IPS-NIHi7 (cell line): ENCODE data around the gene NFAT5.
"Not testable (repeated sequence)": the region's sequence is repeated elsewhere in the genome, so short reads cannot be mapped to it uniquely, and the experiment has no call there.

Experiments
- DNase-seq: peaks from one replicate; pipeline ENCODE4 v3.0.0; 2012; ENCODE audit warnings: mixed read lengths; ENCODE audit errors: extremely low spot score

Gene NFAT5

GRCh38 chr16:69637206-69637865 lies 71.6 kb downstream of the NFAT5 start:
- DNase-seq: not testable (repeated sequence)

DNA sequence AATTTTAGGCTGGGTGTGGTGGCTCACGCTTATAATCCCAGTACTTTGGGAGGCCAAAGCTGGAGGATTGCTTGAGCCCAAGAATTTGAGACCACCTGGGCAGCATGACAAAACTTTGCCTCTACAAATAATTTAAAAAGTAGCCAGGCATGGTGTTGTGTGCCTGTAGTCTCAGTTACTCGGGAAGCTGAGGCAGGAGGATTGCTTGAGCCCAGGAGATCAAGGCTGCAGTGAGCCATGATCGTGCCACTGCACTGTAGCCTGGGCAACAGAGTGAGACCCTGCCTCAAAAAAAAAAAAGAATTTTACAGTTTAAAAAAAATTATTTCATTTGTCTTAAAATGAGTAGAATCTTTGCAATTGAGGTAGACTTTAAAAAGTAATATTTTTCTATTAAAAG lies 78.2 kb downstream of the NFAT5 start:
- not testable (repeated sequence) for DNase-seq

GRCh38 chr16:69644790-69645189 lies 79.0 kb downstream of the NFAT5 start:
- no peak for DNase-seq

DNA sequence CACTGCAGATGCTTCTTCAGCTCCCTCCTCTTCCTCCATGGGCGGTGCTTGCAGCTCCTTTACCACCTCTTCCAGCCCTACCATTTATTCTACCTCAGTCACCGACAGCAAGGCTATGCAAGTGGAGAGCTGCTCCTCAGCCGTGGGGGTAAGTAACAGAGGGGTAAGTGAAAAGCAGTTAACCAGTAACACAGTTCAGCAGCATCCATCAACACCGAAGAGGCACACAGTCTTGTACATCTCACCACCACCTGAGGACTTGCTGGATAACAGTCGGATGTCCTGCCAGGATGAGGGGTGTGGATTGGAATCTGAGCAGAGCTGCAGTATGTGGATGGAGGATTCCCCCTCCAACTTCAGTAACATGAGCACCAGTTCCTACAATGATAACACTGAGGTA lies 81.3 kb downstream of the NFAT5 start:
- DNase-seq: no peak

GRCh38 chr16:69651217-69651616 lies 85.5 kb downstream of the NFAT5 start:
- DNase-seq: no peak

DNA sequence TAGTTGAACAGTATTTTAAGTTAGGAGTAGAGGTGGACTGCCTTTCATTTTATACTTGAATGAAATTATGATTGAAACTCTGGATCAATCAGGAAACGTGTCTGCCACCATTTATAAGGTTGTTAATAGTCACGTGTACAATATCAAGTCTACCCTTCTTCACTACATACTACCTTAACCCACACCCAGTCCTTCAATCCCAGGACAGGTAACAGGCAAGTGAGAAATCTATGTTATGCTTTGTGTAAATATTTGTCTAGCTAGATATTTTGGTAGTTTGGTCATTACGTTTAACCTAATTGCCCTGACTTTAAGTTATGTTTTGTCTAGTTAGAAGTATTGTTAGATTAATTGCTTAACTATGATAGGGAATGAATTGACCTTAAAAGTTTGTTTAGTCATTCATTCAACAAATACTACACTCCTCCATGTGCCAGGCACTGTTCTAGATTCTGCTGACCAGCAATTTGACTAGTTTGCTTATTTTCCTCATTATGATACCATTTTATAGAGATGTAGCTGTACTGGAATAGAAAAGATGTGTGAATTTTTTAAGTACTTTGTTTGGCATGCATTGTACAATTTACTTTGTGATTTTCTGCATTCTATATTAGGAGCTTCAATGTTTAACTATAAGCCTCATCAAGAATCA lies 88.6 kb downstream of the NFAT5 start:
- no peak for DNase-seq

- no peak for DNase-seq
Observed at GRCh38 chr16:69660166-69660565, 94.4 kb downstream of the NFAT5 start.

DNA sequence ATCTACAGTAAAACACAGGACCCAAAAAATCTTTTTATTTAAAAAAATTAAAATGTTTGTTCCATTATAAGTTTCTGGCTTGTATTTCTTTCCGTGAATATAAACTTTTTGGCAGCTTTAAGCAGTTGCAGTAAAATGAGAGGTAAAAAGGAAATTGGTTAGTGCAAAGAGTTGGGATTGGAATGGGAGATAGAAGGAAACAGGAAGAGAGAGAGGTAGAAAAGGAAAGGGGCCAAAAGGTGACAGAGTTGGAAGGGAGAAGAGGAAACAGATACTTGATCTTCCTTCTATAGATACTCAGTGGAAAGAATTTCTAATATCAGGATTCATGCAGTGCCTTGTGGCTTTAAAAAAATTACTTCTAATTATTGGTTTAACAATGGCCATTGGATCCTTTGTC lies 97.1 kb downstream of the NFAT5 start:
- DNase-seq: no peak

- no peak for DNase-seq
Observed at GRCh38 chr16:69663846-69664245, 98.1 kb downstream of the NFAT5 start.

GRCh38 chr16:69669577-69669976 lies 103.8 kb downstream of the NFAT5 start:
- DNase-seq: no peak

DNA sequence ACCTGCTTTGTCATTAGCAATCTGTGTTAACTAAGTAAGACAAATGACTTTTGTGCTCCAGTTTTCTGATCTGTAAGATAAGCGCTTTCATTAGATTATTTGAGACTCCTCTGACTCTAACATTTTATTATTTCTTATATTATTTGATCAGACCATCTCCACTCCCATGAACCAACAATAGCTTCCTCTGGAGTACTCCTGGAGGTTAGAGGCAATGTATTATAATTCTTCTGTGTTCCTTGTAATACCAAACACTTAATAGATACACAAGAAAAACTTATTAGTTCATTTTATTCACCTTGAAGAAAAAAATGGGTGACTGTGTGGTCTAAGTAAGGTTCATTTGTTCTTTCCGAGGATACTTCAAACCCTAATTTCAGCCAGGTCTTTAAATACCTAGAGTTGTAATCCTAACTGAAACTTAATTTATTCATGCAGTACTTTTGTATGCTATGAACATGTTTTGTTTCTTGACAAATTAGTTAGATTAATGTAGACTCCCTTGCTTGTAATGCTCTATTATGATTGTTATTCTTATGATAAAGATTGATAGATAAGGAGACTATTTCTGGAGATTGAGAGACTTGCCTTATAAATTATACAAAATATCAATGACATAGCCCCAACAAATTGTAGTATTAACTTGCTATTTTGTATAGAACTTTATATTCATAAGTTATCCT lies 106.7 kb downstream of the NFAT5 start:
- DNase-seq: no peak

GRCh38 chr16:69672998-69673713 lies 107.4 kb downstream of the NFAT5 start:
- no peak for DNase-seq

GRCh38 chr16:69680358-69680757 lies 114.6 kb downstream of the NFAT5 start:
- DNase-seq: no peak

DNA sequence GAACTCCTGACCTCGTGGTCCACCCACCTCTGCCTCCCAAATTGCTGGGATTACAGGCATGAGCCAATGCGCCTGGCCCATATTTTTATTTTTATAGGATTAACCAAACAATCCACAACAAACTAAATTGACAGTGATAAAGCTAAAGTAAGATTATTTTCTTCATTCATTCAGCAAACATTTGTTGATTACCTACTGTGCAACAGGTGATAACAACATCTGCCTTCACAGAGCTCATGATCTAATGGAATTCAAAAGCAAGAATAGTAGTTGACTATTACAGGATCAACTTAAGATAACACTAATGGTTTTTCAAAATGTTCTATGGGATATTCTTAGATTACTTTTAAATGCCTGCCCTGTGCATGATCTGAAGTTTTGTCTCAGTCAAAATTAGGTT lies 122.8 kb downstream of the NFAT5 start:
- DNase-seq: no peak

GRCh38 chr16:69691980-69692911 lies 126.5 kb downstream of the NFAT5 start:
- DNase-seq: no peak

DNA sequence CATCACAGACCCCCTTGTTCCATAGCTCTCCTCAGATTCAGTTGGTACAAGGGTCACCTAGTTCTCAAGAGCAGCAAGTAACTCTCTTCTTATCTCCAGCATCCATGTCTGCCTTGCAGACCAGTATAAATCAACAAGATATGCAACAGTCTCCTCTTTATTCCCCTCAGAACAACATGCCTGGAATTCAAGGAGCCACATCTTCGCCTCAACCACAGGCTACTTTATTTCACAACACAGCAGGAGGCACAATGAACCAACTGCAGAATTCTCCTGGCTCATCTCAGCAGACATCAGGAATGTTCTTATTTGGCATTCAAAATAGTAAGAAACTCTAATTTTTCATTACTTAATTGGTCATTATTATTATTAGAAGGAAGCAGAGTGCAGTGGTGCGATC lies 128.2 kb downstream of the NFAT5 start:
- DNase-seq: no peak

GRCh38 chr16:69698404-69698803 lies 132.6 kb downstream of the NFAT5 start:
- DNase-seq: no peak

GRCh38 chr16:69699915-69700314 lies 134.1 kb downstream of the NFAT5 start:
- no peak for DNase-seq

- DNase-seq: no peak
Observed at GRCh38 chr16:69701452-69701851, 135.7 kb downstream of the NFAT5 start.

GRCh38 chr16:69701866-69702265 lies 136.1 kb downstream of the NFAT5 start:
- DNase-seq: no peak

- no peak for DNase-seq
Observed at GRCh38 chr16:69703638-69704037, 137.9 kb downstream of the NFAT5 start.
